ENCODE results near the gene ZNF813.
"Not testable (repeated sequence)": the region's sequence is repeated elsewhere in the genome, so short reads cannot be mapped to it uniquely, and the experiment has no call there.

DNA sequence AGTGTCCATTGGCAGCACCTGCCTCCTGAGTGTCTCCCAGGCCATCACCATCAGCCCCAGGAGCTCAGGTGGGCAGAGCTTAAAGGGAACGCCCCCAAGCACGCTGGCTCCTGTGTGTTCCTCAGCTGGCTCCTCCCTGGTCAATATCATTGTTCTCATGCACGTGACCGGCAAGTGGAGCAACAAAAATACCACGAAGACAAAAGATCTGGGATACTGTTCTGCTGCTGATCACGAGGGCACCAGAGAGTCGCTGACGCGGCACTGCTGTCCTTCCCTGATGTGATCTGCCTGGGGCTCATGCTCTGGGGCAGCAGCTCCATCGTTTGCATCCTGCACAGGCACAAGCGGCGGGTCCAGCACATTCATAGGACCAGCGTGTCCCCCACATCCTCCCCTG, 44.5 kb upstream of the ZNF813 start:
- TF ChIP-seq, protein P1, sequence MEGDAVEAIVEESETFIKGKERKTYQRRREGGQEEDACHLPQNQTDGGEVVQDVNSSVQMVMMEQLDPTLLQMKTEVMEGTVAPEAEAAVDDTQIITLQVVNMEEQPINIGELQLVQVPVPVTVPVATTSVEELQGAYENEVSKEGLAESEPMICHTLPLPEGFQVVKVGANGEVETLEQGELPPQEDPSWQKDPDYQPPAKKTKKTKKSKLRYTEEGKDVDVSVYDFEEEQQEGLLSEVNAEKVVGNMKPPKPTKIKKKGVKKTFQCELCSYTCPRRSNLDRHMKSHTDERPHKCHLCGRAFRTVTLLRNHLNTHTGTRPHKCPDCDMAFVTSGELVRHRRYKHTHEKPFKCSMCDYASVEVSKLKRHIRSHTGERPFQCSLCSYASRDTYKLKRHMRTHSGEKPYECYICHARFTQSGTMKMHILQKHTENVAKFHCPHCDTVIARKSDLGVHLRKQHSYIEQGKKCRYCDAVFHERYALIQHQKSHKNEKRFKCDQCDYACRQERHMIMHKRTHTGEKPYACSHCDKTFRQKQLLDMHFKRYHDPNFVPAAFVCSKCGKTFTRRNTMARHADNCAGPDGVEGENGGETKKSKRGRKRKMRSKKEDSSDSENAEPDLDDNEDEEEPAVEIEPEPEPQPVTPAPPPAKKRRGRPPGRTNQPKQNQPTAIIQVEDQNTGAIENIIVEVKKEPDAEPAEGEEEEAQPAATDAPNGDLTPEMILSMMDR (IDR thresholded peaks at IDR 0.05) = not testable (repeated sequence)
- TF ChIP-seq EZH2 (IDR thresholded peaks at IDR 0.05; ENCODE audit: borderline replicate concordance, insufficient read depth, low read depth, low read length, poor library complexity, severe bottlenecking) = not testable (repeated sequence)

All from B cell (primary cell).